ENCODE data around the gene FOXP4. TPM values are rescaled to one million over a fixed set of nuclear protein-coding genes. Genes with fewer than 3 reads are reported as not detected.

The FOXP4 gene
- total RNA-seq, 1 experiment from 2014 or later, result 26.0 TPM

DNA sequence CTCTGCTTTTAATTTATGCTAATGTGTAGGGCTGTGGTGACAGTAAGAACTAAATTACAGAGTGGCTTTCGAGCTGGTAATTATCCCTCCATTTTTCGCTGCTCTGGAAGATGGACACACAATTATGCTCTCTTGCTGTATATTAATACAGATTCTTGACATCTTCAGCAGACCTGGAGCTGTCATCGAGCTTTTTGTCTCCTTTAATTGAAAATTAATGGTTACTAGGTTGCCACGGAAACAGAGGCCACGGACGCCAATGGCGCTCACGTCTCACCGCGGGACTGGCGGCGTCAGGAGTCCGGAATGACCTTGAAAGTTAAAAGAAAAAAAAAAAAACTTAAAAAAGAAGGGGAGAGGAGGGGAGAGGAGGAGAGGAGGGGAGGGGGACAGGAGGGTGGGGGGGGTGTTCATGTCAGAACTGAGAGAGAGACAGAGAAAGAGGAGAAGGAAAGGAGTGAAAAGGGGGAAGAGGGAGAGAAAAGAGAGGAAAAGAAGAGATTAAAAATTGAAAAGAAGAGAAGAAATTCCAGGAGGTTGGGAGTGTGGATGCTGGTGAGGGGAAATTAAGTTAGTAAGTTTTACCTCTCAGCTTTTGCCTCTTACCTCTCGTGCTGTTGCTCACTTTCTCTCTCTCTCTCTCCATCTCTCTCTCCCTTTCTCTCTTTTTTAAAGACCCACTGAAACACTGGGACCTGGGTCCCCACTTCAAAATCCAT lies 22.1 kb upstream of the FOXP4 start:
- Histone ChIP-seq H3K27ac (no peak overlapping the region), H3K36me3 (ENCODE audit: low read depth) (no peaks in the 10 kb centered on the region), H3F3A (ENCODE audit: insufficient read depth, low read depth) (no peaks in the 10 kb centered on the region), H3K4me1 (replicated peaks; ENCODE audit: insufficient read depth) (no peaks in the 10 kb centered on the region), H3K4me3 (no peak overlapping the region), H3K27me3 (ENCODE audit: insufficient read depth, low read depth) (no peaks in the 10 kb centered on the region), H2AFZ (no peak overlapping the region), H3K4me2 (no peak overlapping the region), H3K9me2 (ENCODE audit: insufficient read depth) (no peaks in the 10 kb centered on the region), H3K9me3 (ENCODE audit: insufficient read depth, low read depth) (no peaks in the 10 kb centered on the region), H4K20me1 (ENCODE audit: insufficient read depth) (no peaks in the 10 kb centered on the region), H3K79me2 (ENCODE audit: low read depth) (no peaks in the 10 kb centered on the region)
- ChIA-PET POLR2A (ENCODE audit: unreplicated experiment) (no interaction called here), CTCF (no interaction called here)
- BruUV-seq (replicated peaks), result no TSS peak
- TF ChIP-seq EZH2 (IDR thresholded peaks at IDR 0.05; ENCODE audit: low read depth) (no peak), CTCF (conservative IDR thresholded peaks at IDR 0.05) (no peak)
- DNase-seq, result no peak
- intact Hi-C loops (cut with micrococcal nuclease; ENCODE audit: unreplicated experiment), result no loop called here

GRCh38 chr6:41524634-41525011 lies 21.6 kb upstream of the FOXP4 start:
- Histone ChIP-seq H2AFZ (no peak overlapping the region), H3K9me3 (ENCODE audit: insufficient read depth, low read depth) (no peaks in the 10 kb centered on the region), H3K9me2 (ENCODE audit: insufficient read depth) (no peaks in the 10 kb centered on the region), H3K36me3 (ENCODE audit: low read depth) (no peaks in the 10 kb centered on the region), H3F3A (ENCODE audit: insufficient read depth, low read depth) (no peaks in the 10 kb centered on the region), H3K27me3 (ENCODE audit: insufficient read depth, low read depth) (no peaks in the 10 kb centered on the region), H3K4me2 (no peak overlapping the region), H3K27ac (no peak overlapping the region), H4K20me1 (ENCODE audit: insufficient read depth) (no peaks in the 10 kb centered on the region), H3K4me3 (no peak overlapping the region), H3K79me2 (ENCODE audit: low read depth) (no peaks in the 10 kb centered on the region), H3K4me1 (replicated peaks; ENCODE audit: insufficient read depth) (no peaks in the 10 kb centered on the region)
- CTCF ChIA-PET, result no interaction called here
- DNase-seq, result no peak
- POLR2A ChIA-PET (ENCODE audit: unreplicated experiment), result no interaction called here
- BruUV-seq (replicated peaks), result no TSS peak
- intact Hi-C loops (cut with micrococcal nuclease; ENCODE audit: unreplicated experiment), result no loop called here
- TF ChIP-seq CTCF (conservative IDR thresholded peaks at IDR 0.05) (no peak), EZH2 (IDR thresholded peaks at IDR 0.05; ENCODE audit: low read depth) (no peak)

- POLR2A ChIA-PET (ENCODE audit: unreplicated experiment), result no interaction called here
- H3K4me3 ChIP-seq, result no peak overlapping the region
- H3F3A ChIP-seq (ENCODE audit: insufficient read depth, low read depth), result no peaks in the 10 kb centered on the region
- H2AFZ ChIP-seq, result no peak overlapping the region
- H3K4me2 ChIP-seq, result no peak overlapping the region
- H3K27ac ChIP-seq, result no peak overlapping the region
- no peaks in the 10 kb centered on the region for H3K9me3 ChIP-seq (ENCODE audit: insufficient read depth, low read depth)
- H3K9me2 ChIP-seq (ENCODE audit: insufficient read depth), result no peaks in the 10 kb centered on the region
- no peak for DNase-seq
- no peak for TF ChIP-seq EZH2 (IDR thresholded peaks at IDR 0.05; ENCODE audit: low read depth)
- no peak for TF ChIP-seq CTCF (conservative IDR thresholded peaks at IDR 0.05)
- H3K27me3 ChIP-seq (ENCODE audit: insufficient read depth, low read depth), result no peaks in the 10 kb centered on the region
- CTCF ChIA-PET, result no interaction called here
- H4K20me1 ChIP-seq (ENCODE audit: insufficient read depth), result no peaks in the 10 kb centered on the region
- H3K79me2 ChIP-seq (ENCODE audit: low read depth), result no peaks in the 10 kb centered on the region
- intact Hi-C loops (cut with micrococcal nuclease; ENCODE audit: unreplicated experiment), result no loop called here
- H3K36me3 ChIP-seq (ENCODE audit: low read depth), result no peaks in the 10 kb centered on the region
- peaks cover 14% of the 10 kb centered on the region; the same call in 1 of the 2 replicates for H3K4me1 ChIP-seq (replicated peaks; ENCODE audit: insufficient read depth)
- BruUV-seq (replicated peaks), result no TSS peak
These were observed 18.3 kb upstream of the FOXP4 start for GRCh38 chr6:41527721-41528408.
